HEK293 (cell line): ENCODE data around the gene WLS.
A peak's percentile ranks its signal among the peaks of the same experiment; 100 is the strongest.

ENCODE experiments used
- SETDB1 ChIP-seq: IDR thresholded peaks from one replicate; pipeline ENCODE4 v1.6.1; 2017; ENCODE audit warnings: mild to moderate bottlenecking, low read length, moderate library complexity, mixed read lengths; ENCODE audit not compliant: insufficient read length
- SP3 ChIP-seq: fragments of 450-650 bp; formaldehyde crosslinking; IDR thresholded peaks from 2 replicates; pipeline ENCODE4 v1.5.1; 2016; ENCODE audit warnings: missing biosample characterization, missing genetic modification characterization
- SP7 ChIP-seq: fragments of 450-650 bp; formaldehyde crosslinking; IDR thresholded peaks from 2 replicates; pipeline ENCODE4 v1.5.1; 2016; ENCODE audit warnings: missing biosample characterization, missing genetic modification characterization
- TRIM28 ChIP-seq: IDR thresholded peaks from 2 replicates; pipeline ENCODE4 v1.6.1; 2011; ENCODE audit warnings: low read length, control low read depth, borderline replicate concordance
- WT1 ChIP-seq: fragments of 450-650 bp; formaldehyde crosslinking; IDR thresholded peaks from 2 replicates; pipeline ENCODE4 v1.5.1; 2016; ENCODE audit warnings: missing biosample characterization, missing genetic modification characterization
- ZFP41 ChIP-seq: fragments of 450-650 bp; formaldehyde crosslinking; IDR thresholded peaks from 2 replicates; pipeline ENCODE4 v1.5.1; 2016; ENCODE audit warnings: missing biosample characterization, missing genetic modification characterization, borderline replicate concordance
- ZNF112 ChIP-seq: fragments of 450-650 bp; formaldehyde crosslinking; IDR thresholded peaks from 2 replicates; pipeline ENCODE4 v1.5.0; 2017; ENCODE audit warnings: missing biosample characterization, missing genetic modification characterization
- ZNF138 ChIP-seq: fragments of 450-650 bp; formaldehyde crosslinking; IDR thresholded peaks from 2 replicates; pipeline ENCODE4 v1.5.1; 2016; ENCODE audit warnings: missing biosample characterization, missing genetic modification characterization, borderline replicate concordance
- ZNF169 ChIP-seq: fragments of 450-650 bp; formaldehyde crosslinking; IDR thresholded peaks from 2 replicates; pipeline ENCODE4 v1.5.1; 2016; ENCODE audit warnings: missing biosample characterization, missing genetic modification characterization
- ZNF214 ChIP-seq: fragments of 450-650 bp; formaldehyde crosslinking; IDR thresholded peaks from 2 replicates; pipeline ENCODE4 v1.5.1; 2017; ENCODE audit warnings: missing biosample characterization, mild to moderate bottlenecking, missing genetic modification characterization, borderline replicate concordance
- ZNF274 ChIP-seq, 2 experiments: fragments of 200-500 bp in 1 of 2; fragments of 450-650 bp in 1 of 2; sonication (Bioruptor generic) in 1 of 2; formaldehyde crosslinking in 1 of 2; IDR thresholded peaks; 2 replicates each; pipeline versions ENCODE4 v1.5.1 to v1.6.1; 2014 to 2016; ENCODE audit warnings: borderline replicate concordance in 1 of 2, inconsistent platforms in 1 of 2, low read length in 1 of 2, missing biosample characterization in 1 of 2, missing genetic modification characterization in 1 of 2
- ZNF423 ChIP-seq: fragments of 450-650 bp; formaldehyde crosslinking; IDR thresholded peaks from 2 replicates; pipeline ENCODE4 v1.5.1; 2016; ENCODE audit warnings: missing biosample characterization, missing genetic modification characterization
- ZNF426 ChIP-seq: fragments of 450-650 bp; formaldehyde crosslinking; IDR thresholded peaks from 2 replicates; pipeline ENCODE4 v1.5.1; 2017; ENCODE audit warnings: missing biosample characterization, missing genetic modification characterization, mild to moderate bottlenecking, inconsistent platforms, moderate library complexity
- ZNF501 ChIP-seq: fragments of 450-650 bp; formaldehyde crosslinking; IDR thresholded peaks from 2 replicates; pipeline ENCODE4 v1.5.1; 2016; ENCODE audit warnings: missing biosample characterization, missing genetic modification characterization
- ZNF530 ChIP-seq: fragments of 450-650 bp; formaldehyde crosslinking; IDR thresholded peaks from 2 replicates; pipeline ENCODE4 v1.5.1; 2016; ENCODE audit warnings: low read depth, missing biosample characterization, missing genetic modification characterization
- ZNF561 ChIP-seq: fragments of 450-650 bp; IDR thresholded peaks from 2 replicates; pipeline ENCODE4 v1.5.1; 2018; ENCODE audit warnings: missing biosample characterization, missing genetic modification characterization, borderline replicate concordance
- ZNF623 ChIP-seq: fragments of 450-650 bp; formaldehyde crosslinking; IDR thresholded peaks from 2 replicates; pipeline ENCODE4 v1.5.1; 2016; ENCODE audit warnings: missing biosample characterization, missing genetic modification characterization
- ZNF654 ChIP-seq: fragments of 450-650 bp; formaldehyde crosslinking; IDR thresholded peaks from 2 replicates; pipeline ENCODE4 v1.5.1; 2016; ENCODE audit warnings: low read depth, missing biosample characterization, missing genetic modification characterization
- ZNF660 ChIP-seq: fragments of 450-650 bp; IDR thresholded peaks from 2 replicates; pipeline ENCODE4 v1.5.1; 2018; ENCODE audit warnings: missing biosample characterization, mild to moderate bottlenecking, missing genetic modification characterization
- ZNF664 ChIP-seq: fragments of 450-650 bp; formaldehyde crosslinking; IDR thresholded peaks from 2 replicates; pipeline ENCODE4 v1.5.1; 2016; ENCODE audit warnings: missing biosample characterization, missing genetic modification characterization
- ZNF701 ChIP-seq: fragments of 450-650 bp; formaldehyde crosslinking; IDR thresholded peaks from 2 replicates; pipeline ENCODE4 v1.5.1; 2016; ENCODE audit warnings: missing biosample characterization, missing genetic modification characterization
- ZNF776 ChIP-seq: fragments of 450-650 bp; formaldehyde crosslinking; IDR thresholded peaks from 2 replicates; pipeline ENCODE4 v1.5.0; 2017; ENCODE audit warnings: missing biosample characterization, missing genetic modification characterization, borderline replicate concordance
- ZNF830 ChIP-seq: fragments of 450-650 bp; IDR thresholded peaks from 2 replicates; pipeline ENCODE4 v1.5.0; 2018; ENCODE audit warnings: missing biosample characterization, missing genetic modification characterization, low read depth, mild to moderate bottlenecking, moderate library complexity
- TF ChIP-seq, protein P1 (sequence below): fragments of 450-650 bp; formaldehyde crosslinking; IDR thresholded peaks from 2 replicates; pipeline ENCODE4 v1.5.1; 2017; ENCODE audit warnings: missing biosample characterization, missing genetic modification characterization
- TF ChIP-seq, protein P2 (sequence below): fragments of 450-650 bp; IDR thresholded peaks from 2 replicates; pipeline ENCODE4 v1.5.1; 2018; ENCODE audit warnings: missing biosample characterization, missing genetic modification characterization
- TF ChIP-seq, protein P3 (sequence below): fragments of 450-650 bp; formaldehyde crosslinking; IDR thresholded peaks from 2 replicates; pipeline ENCODE4 v1.5.1; 2016; ENCODE audit warnings: missing biosample characterization, missing genetic modification characterization
- TF ChIP-seq, protein P4 (sequence below): fragments of 450-650 bp; formaldehyde crosslinking; IDR thresholded peaks from 2 replicates; pipeline ENCODE4 v1.5.1; 2017; ENCODE audit warnings: missing biosample characterization, mild to moderate bottlenecking, missing genetic modification characterization, moderate library complexity
- TF ChIP-seq, protein P5 (sequence below): fragments of 450-650 bp; formaldehyde crosslinking; IDR thresholded peaks from 2 replicates; pipeline ENCODE4 v1.5.1; 2017; ENCODE audit warnings: missing biosample characterization, missing genetic modification characterization

WLS gene

DNA sequence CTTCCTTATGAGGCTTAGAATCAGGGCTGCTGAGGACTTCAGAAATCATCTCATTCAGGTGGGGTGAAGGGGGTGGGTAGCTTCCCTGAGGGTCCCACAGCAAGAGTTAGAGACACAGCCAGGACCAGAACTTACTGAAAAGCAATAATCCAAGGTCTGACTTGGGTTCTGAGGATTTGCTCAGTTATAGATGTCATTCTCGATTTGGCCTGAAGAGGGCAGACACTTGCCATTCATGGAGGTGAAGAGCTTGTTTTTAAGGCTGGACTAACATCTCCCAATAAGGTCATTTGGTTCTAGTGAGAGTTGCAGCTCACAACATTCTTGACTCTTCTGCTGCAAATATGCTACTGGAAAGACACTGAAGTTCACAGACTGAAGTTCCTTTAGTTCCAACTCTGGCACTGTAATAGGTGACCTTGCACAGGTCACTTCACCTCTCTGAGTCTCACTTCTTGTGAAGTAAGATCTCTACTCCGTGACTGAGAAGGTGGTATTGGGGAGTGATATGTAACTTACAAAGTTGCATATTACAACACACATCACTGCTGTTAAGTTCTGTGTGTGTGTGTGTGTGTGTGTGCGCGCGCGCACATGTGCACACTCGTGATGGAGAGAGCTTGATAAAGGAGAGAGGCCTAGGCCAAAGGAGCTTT is 112.1 kb downstream of the WLS start (continued):
- TF ChIP-seq ZNF776 (tag by site-specific recombination): no peak
- TF ChIP-seq, protein P1, sequence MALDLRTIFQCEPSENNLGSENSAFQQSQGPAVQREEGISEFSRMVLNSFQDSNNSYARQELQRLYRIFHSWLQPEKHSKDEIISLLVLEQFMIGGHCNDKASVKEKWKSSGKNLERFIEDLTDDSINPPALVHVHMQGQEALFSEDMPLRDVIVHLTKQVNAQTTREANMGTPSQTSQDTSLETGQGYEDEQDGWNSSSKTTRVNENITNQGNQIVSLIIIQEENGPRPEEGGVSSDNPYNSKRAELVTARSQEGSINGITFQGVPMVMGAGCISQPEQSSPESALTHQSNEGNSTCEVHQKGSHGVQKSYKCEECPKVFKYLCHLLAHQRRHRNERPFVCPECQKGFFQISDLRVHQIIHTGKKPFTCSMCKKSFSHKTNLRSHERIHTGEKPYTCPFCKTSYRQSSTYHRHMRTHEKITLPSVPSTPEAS (tag by site-specific recombination): peak; percentile 71
- TF ChIP-seq ZNF664 (tag by site-specific recombination): no peak
- TF ChIP-seq ZNF112 (tag by site-specific recombination): no peak
- TF ChIP-seq ZNF423 (tag by site-specific recombination): no peak
- no peak for TF ChIP-seq SP3 (tag by site-specific recombination)
- TF ChIP-seq WT1 (tag by site-specific recombination): no peak
- no peak for TF ChIP-seq ZNF138
- TF ChIP-seq, protein P2, sequence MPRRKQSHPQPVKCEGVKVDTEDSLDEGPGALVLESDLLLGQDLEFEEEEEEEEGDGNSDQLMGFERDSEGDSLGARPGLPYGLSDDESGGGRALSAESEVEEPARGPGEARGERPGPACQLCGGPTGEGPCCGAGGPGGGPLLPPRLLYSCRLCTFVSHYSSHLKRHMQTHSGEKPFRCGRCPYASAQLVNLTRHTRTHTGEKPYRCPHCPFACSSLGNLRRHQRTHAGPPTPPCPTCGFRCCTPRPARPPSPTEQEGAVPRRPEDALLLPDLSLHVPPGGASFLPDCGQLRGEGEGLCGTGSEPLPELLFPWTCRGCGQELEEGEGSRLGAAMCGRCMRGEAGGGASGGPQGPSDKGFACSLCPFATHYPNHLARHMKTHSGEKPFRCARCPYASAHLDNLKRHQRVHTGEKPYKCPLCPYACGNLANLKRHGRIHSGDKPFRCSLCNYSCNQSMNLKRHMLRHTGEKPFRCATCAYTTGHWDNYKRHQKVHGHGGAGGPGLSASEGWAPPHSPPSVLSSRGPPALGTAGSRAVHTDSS (tag by site-specific recombination): no peak
- TF ChIP-seq ZNF426 (tag by site-specific recombination): no peak
- TF ChIP-seq SP7: no peak
- no peak for TF ChIP-seq ZNF561 (tag by site-specific recombination)
- peak; percentile 42; the same call in 1 of the 2 replicates for TF ChIP-seq TRIM28
- TF ChIP-seq ZNF623: no peak
- TF ChIP-seq ZNF169: no peak
- no peak for TF ChIP-seq ZNF530 (tag by site-specific recombination)
- TF ChIP-seq ZNF214 (tag by site-specific recombination): no peak
- TF ChIP-seq, protein P3, sequence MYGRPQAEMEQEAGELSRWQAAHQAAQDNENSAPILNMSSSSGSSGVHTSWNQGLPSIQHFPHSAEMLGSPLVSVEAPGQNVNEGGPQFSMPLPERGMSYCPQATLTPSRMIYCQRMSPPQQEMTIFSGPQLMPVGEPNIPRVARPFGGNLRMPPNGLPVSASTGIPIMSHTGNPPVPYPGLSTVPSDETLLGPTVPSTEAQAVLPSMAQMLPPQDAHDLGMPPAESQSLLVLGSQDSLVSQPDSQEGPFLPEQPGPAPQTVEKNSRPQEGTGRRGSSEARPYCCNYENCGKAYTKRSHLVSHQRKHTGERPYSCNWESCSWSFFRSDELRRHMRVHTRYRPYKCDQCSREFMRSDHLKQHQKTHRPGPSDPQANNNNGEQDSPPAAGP: no peak
- TF ChIP-seq ZFP41: no peak
- no peak for TF ChIP-seq ZNF501 (tag by site-specific recombination)
- no peak for TF ChIP-seq ZNF701
- TF ChIP-seq ZNF654: peak; percentile 82
- TF ChIP-seq, protein P4, sequence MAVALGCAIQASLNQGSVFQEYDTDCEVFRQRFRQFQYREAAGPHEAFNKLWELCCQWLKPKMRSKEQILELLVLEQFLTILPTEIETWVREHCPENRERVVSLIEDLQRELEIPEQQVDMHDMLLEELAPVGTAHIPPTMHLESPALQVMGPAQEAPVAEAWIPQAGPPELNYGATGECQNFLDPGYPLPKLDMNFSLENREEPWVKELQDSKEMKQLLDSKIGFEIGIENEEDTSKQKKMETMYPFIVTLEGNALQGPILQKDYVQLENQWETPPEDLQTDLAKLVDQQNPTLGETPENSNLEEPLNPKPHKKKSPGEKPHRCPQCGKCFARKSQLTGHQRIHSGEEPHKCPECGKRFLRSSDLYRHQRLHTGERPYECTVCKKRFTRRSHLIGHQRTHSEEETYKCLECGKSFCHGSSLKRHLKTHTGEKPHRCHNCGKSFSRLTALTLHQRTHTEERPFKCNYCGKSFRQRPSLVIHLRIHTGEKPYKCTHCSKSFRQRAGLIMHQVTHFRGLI (tag by site-specific recombination): no peak
- TF ChIP-seq ZNF830 (tag by site-specific recombination): no peak
- no peak for TF ChIP-seq ZNF274 (IDR thresholded peaks at IDR 0.05; ENCODE audit: low read length)
- TF ChIP-seq ZNF274 (tag by site-specific recombination; IDR thresholded peaks at IDR 0.05; ENCODE audit: borderline replicate concordance): no peak
- no peak for TF ChIP-seq SETDB1
- peak; percentile 59; the same call in 1 of the 2 replicates for TF ChIP-seq ZNF660 (tag by site-specific recombination)
- TF ChIP-seq, protein P5, sequence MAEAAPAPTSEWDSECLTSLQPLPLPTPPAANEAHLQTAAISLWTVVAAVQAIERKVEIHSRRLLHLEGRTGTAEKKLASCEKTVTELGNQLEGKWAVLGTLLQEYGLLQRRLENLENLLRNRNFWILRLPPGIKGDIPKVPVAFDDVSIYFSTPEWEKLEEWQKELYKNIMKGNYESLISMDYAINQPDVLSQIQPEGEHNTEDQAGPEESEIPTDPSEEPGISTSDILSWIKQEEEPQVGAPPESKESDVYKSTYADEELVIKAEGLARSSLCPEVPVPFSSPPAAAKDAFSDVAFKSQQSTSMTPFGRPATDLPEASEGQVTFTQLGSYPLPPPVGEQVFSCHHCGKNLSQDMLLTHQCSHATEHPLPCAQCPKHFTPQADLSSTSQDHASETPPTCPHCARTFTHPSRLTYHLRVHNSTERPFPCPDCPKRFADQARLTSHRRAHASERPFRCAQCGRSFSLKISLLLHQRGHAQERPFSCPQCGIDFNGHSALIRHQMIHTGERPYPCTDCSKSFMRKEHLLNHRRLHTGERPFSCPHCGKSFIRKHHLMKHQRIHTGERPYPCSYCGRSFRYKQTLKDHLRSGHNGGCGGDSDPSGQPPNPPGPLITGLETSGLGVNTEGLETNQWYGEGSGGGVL (tag by site-specific recombination): no peak
